ENCODE data around the gene MAGOH.

MAGOH gene

DNA sequence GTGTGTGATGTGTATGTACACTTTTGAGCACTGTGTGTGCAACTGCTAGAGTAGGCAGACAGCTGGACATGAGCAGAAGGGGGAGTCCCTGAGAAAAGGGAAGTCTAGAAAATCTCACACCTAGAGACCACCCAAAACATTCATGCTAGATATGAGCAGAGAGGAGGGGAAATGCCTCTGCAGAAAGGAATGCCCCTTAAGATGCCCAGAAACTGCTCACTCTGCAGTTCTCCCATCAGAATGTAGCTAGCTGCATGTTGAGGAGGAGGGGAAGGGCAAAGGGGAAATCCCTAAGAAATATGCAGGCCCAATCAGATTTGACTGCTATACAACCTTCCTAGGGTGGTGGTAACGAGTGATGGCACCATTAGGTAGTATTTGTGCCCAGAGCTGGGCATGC is 31.8 kb upstream of the MAGOH start:
- DNase-seq, result no peak

DNA sequence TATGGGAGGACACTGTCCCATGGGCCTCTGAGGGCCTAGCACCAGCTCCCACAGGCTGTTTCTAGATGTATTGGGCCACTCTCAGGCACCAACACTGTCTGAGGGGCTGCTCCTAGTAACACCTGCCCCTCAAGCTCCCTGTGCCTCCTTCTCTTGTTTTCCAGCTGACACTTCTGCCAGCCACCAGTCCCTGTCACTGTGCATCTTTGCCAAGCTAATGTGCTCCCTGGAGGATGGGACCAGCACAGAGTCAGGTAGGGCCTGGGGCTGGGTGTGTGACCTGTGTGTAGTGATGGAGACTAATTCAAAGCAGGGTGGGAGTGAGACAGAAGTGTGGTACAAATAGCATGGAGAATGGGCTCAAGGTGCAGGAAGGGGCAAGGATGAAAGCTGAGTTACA is 29.4 kb upstream of the MAGOH start:
- DNase-seq, result no peak

DNA sequence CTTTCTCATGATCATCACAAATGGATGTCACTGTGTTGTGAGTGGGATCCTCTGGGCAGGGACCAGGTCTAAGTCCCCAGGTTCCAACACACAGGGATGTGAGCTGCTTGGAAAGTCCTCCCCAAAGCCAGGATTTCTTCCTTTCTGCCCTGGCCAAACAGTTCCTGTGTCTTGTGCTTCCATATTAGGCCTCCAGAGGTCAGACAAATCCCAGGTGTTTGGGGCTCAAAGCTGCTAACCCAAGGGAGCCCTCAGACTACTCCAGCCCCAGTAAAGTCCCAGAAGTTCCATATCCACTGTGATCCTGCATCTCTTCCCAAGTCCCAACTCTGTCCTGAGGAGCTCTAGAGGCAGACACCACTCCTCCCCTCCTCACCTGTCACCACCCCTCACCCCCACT is 27.7 kb upstream of the MAGOH start:
- DNase-seq, result no peak

DNA sequence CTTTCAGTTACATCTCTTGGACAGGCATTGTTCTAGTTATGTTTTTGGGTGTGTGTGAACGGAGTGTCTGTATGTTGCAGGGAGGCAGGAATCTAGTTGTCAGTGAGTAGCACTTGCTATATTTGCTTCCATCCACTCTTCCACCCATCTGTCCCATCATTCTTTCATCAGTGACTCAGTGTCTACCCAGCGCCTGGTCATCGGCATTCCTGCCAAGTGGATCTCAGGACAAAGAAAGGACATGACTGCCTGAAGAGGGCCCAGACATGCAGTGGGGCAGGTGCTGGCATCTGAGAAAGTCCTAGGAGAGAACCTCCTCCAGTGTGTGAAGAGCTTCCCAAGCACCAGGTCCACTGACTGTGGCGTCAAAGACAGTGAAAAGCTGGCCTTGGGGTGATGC is 27.3 kb upstream of the MAGOH start:
- DNase-seq, result no peak

DNA sequence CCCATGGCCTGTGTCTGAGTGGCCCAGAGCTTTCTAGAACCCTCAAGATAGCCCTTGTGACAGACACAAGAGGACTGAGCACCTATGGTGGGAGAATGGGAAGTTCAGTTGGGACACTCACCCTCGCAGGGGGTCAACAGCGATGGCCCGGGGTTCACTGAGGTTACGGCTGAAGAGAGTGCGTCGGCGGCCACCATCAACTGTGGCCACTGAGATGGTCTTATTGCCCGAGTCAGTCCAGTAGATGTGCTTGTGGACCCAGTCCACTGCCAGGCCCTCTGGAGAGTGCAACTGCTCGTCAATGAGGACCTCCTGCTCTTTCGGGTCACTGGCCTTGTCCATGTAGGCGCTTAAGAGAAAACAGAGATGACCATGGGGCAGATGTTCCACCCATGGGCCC is 25.7 kb upstream of the MAGOH start:
- no peak for DNase-seq

DNA sequence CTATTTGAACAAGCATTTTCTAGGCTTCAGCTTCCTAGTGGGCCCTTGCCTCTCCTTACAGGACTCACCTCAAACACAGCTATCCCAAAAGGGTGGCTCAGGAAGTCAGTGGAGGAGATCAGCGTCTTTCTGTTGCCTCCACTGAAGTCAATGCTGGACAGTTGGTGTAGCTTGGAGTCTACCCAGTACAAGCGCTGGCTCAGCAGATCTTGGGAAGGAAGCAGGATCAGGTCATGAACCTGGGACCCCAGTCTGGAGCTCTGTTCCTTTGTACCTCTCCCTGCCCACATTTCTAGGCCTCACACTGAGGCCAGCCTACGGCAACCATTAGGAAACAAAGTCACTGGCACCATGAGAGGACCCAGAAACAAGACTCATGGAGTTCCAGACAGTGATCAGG is 23.7 kb upstream of the MAGOH start:
- no peak for DNase-seq

DNA sequence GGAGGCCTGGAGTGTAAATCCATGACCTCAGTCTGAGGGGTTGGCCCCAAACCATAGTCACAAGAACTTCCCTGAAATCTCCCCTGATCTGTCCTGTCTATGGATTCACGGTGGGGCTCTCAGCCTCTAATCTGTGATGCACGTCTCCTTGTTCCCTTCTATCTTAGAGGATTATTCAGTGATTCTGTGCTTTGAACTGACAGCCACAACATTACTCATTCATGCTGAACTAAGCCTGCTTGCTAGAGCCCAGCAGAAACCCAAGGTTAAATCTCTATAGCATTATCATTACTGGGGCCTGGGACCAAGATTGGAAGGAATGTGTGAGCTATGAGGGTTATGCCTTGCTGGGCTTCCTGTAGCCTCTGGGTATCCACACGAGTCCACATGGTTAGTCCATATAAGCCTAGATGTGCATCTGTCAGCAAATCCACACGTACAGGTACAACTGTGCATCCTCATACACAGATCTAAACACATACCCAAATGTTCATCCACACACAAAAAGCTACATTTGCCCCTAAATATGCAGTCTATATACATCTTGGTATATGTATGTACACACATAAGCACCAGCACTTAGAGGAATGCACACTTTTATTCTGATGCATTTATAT is 22.4 kb upstream of the MAGOH start:
- DNase-seq, result no peak

DNA sequence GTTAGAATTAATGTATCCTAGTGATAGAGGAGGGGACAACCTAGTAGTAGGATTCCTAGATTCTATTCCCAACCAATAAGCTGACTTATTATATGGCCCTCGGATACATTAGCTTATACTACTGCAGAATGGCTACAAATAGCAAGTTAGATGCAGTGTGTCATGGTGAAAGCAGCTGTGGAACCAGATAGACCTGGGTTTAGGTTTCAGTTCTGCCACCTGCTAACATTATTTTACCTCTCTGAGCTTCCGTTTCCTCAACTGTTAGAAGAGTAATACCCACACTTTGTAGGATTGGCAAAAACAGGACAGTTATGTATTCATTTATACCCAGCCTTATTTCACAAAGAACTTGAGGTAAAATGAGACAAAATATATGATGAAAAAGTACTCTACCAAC is 21.6 kb upstream of the MAGOH start:
- DNase-seq, result no peak

DNA sequence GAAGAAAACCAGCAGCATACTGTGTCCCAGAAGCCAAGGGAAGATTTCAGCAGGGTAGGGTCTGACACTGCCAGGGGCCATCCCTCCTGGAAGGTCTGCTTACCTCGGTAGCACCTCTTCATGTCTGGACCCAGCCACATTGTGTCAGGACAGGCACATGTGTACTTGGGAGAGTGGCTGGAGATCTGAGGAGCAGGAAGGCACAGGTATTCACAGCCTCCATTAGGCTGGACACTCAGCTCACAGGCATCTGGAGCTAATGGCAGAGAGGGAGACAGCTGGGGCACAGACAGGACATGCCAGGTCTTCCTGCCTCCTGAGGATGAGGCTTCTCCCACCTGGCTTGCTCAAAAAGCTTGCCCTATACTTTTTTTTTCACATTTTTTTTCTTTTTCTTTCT is 19.9 kb upstream of the MAGOH start:
- DNase-seq, result no peak

DNA sequence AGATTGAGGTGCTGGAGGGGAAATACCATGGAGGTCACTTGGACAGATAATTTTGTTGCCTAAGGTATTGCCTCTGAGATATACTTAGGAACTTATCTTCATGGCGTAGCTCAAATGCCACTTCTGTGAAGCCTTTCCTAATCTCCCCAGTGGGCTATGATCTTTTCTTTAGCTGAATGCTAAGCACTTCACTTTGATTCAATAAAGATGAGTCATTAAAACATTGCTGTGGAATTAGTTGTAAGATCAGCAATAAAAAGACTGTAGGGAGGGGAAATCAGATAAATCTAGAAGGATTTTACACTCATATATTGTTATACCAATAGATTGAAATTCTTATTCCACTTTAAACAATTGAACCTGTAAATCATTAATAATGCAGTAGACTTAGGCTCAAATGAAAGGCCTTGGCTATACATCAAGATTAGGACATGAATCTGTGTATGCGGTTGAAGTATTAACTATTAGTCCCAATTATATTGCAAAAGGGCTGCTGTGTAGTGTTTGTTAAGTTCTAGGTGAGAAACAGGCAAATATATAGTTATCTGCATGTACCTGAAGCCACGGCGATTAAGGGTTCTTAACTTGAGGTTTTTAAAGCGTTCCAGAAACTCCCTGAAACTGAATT is 19.2 kb upstream of the MAGOH start:
- DNase-seq, result no peak

DNA sequence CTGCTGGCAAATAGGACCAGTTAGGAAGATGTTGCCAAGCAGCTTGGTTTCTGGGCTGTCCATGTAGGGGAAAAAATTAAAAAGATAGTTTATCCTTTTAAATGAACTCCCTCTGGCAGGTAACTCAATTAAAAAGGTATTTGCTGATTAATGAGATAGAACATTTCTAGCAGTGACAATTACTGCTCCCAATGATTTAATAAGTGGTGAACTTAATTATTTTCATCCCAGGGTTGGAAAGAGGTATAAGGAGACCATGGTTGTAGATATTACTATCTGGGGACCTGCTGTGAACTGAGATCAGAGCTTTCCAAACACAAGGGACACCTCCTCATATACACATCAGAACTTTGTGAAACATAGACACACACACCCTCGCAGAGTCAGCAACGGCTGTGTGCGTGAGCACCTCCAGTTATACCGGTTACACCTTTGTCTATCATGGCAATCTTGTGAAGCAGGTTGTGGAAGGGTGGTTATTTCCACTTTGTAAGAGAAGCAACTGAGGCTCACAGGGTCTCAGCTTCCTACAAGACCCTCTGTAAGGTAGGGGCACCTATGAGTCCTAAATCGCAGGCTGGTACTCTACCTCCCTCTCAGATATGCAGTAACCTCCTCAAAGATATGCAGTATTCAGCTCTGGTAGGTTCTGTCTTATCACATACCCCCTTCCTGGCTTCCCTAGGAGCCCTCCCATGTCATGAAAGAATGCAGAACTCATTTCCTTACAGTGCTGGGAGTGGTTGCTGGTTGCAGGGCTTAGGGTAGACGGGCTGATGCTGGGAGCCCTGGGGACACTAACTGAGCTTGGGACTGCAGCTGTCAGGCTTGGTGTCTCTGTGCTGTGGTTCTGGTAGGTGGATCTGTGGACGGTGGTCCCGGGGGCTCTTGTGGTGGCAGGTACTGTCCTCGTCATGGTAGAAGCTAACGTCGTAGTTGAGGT is 18.5 kb upstream of the MAGOH start:
- DNase-seq, result no peak

DNA sequence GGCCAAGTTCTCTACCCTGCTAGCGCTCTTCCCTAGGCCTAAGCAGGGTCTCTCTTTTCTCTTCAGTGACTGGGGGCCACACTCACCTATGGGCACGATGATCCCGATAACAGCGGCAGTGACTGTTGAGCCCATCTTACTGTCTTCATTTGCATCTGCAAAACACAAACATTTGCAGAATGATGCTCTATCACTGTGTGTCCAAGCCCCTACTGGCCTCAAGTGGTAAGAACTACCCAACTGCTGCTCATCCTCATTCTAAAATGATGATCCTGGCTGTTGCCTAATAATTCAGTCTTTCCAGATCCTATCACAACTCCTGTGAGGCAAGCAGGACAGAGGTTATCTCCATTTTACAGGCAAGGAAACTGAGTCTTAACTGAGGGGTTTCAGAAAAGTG is 16.7 kb upstream of the MAGOH start:
- no peak for DNase-seq

DNA sequence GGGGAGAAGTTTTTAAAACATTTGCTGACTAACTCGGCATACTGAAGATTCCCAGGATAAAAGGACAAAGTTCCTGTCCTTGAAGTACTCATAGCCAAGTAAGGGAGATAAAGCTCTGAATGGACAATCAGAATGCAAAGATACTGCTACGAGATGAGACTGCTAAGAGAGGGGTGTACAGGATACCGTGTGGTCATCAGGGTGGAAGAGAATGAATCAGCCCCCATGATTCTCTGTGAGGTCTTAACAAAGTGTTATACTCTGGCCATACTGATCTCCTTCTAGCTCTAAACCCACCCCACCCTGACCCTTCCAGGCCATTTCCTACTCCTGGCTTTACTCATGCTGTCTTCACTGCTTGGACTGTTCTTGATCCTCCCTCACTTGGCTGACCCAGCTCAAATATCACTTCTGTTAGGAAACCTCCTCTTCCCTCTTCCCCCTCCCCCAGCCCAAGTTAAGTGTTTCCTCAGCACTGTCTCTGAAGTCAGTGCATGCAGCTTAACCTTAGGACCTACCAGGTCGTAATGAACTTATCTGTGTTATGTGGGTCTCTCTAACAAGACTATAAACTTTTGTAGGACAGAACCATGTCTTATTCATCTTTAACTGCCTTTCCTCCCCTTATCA is 15.8 kb upstream of the MAGOH start:
- DNase-seq, result no peak

DNA sequence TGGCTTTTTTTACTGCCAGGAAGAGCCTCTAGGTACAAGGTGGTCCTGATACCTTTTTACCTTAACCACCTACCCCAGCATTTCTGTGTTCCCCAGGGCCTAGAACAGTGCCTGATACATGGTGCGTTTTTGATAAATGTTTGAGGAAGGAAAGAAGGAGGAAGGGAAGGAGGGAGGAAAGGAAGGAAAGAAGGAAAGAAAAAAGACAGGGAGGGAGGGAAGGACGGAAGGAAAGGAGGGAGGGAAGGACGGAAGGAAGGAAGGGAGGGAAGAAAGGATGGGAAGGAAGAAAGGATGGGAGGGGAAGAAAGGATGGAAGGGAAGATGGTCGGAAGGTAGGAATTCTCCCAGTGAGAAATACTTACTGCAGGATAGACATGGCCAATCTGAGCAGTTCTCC is 12.0 kb upstream of the MAGOH start:
- no peak for DNase-seq

DNA sequence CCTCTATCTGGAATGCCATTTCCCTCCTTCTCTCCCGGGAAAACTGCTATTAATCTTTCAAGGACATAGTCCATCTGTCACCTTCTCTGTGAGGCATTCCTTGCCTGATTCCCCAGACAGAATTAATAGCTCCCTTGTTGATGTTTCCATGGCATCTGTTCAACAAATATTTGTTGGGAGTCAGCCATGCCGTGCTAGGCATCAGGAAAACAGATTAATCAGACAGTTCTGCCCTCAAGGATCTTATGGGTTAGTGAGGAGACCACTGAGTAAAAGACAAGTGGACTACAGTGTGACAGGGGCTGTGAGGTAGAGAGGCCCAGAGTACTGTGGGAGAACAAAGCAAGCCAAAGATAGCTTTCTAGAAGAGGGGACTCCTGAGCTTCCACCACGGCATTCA is 11.4 kb upstream of the MAGOH start:
- DNase-seq, result no peak

DNA sequence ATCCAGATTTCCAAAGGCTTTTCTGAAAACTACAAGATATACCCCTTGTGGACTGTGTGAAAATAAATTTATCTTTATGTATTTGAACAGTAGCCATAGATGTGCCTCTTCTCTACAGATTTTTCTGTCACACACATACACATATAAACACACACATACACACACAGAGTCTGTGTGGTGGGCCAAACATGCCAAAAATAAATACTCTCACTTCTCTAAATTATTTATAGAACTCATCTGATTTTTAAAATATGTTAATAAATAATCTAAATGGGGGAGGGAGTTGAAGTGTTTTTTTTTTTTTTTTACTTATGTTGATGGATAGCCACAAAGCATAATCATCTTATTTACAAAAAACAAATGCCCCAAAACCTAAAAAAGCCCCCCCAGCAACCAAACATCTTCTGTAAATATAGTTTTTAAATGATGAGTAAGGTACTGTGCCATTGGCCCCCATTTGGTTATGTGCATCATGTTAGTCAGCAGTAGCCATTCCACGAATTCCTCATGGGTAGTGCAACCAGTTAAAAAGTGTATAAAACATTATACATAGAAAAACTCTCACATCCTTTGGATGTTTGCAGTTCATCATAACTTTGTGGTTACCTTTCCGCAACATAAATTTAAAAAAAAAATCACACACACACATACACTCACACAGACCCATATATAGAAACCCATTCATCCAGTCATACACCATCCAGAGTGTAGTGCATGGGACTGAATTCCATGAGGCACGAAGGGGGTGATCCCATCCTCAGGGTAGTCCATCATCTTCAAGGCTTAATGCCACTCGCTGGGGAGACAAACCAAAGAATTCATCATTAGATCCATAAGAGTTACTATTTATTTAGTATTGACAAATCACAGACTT is 8.2 kb upstream of the MAGOH start:
- DNase-seq, result no peak

DNA sequence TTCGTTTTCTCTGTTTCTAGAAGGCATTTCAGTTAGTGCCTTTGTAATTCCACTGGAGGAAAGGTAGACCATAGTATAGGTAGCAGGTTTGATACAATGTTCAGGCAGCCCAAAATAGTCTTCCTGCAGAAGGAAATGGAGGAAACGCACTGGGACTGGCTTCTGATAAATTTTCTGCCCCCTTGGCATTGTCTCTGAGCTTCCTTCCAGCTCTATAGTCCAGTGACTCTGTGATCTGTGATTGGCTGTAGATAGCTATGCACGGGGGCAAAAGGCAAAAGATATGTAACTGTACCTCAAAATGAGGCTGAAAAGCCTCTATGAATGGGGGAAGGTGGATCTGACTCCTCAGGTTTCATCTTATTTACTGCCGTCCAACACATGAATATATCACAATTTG is 5.8 kb upstream of the MAGOH start:
- DNase-seq, result no peak

DNA sequence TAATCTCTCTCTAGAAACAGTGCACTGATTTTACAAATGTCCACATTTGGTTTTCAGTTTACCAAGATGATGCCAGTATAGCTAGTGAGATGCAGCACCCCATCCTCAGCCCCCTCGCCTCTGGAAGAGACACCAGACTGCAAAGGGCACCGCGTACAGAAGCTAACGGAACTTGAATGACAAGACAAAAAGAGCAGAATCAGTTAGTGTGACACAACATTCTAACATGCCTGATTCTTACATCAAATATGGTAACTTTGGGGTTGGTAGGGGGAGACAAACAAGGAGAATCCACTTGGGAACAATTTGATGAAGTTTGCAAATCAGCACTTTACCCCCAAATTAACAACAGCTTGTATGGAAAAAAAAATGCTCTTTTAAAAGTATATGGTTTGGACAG is 4.1 kb upstream of the MAGOH start:
- no peak for DNase-seq

DNA sequence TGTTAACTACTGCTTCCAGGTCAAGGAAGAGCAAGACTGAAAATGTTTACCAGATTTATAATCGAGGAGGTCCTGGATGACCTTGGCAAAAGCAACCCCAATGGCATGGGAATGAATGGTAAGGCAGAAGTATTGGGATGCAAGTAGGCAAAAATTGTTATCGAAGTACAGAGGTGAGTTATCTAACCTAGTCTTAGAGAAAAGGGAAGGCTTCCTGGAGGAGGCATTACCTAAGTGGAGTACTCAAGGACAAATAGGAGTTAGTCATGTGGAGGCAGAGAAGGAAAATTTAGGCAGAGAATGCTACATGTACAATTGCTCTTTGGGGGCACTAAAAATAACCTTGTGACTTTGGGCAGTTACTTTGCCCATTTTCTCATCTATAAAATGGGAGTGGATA is 3.5 kb upstream of the MAGOH start:
- no peak for DNase-seq

DNA sequence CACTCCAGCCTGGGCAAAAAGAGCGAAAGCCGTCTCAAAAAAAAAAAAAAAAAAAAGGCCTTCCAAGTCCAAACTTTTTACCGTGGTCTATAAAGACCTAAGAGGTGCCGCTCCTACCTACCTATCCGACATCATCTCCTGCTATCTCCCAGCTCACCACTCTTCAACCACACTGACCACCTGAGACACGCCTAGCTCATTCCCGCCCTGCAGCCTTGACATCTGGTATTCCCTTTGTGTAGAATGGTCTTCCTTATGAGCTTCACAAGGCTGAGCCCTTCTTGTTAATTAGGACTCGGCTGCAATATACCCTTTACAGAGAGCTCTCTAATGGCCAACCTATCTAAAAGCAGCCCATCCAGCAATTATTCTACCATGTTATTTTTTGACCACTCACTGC is 680 bp downstream of the MAGOH start:
- DNase-seq, result no peak

DNA sequence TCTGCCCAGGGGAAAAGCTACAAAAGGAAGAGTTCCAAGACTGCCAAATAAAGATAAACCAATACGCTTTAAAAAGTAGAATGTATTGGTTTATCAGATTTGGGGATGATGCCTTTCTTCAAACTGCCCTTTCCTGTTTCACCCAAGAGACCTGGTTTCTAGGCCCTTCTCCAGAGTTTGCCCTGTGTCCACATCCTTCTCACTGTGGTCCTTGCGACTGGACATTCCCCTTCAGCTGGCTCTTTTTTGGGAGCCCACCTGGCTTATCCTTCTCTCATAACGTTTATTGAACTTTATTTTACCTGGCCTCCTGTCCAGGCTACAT is 17.4 kb downstream of the MAGOH start:
- no peak for DNase-seq

DNA sequence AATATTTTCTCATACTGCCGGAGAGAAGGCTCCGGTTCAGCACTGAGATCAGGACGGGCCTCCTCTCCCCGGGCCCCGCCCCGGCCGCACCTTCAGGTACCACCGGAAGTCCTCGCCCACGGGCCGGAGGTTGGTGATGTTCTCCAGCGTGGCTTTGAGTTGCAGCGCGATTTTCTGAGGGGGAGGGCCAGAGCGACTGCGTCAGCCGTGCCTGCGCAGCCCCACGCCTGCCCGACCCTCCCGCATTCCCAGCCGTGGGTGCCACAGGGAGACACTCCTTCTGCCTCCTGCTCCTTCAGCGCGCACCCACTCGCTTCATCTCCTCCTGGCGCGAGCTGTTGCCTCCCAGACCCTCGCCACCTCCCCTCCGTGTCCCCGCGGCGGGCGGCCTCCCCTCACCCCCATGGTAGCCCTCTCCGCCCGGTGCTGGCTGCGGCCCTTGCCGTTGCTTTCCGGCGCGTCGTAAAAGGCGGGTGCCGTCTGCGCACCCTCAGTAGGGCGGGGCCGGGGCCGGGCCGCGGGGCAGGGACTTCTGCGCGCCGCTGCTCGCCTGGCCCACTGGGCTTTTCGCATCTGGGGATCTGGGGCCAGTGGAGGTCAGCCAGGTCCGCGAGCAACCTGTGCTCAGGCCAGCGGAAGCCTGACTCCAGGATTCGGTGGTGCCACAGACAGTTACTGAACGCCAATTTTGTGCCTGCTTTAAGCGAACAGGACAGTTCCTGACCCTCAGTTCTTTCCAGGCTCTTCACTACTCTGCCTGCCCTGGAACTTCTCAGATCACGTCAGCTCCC is 18.0 kb downstream of the MAGOH start, which contains the start of gene CZIB:
TSS of gene CZIB (minus strand) at position 464 of the 791 bp plus-strand sequence. CDS start at position 405, 59 bp downstream.
- peak; percentile 94 for DNase-seq
